ENCODE data around the gene RFT1.

RFT1 gene

DNA sequence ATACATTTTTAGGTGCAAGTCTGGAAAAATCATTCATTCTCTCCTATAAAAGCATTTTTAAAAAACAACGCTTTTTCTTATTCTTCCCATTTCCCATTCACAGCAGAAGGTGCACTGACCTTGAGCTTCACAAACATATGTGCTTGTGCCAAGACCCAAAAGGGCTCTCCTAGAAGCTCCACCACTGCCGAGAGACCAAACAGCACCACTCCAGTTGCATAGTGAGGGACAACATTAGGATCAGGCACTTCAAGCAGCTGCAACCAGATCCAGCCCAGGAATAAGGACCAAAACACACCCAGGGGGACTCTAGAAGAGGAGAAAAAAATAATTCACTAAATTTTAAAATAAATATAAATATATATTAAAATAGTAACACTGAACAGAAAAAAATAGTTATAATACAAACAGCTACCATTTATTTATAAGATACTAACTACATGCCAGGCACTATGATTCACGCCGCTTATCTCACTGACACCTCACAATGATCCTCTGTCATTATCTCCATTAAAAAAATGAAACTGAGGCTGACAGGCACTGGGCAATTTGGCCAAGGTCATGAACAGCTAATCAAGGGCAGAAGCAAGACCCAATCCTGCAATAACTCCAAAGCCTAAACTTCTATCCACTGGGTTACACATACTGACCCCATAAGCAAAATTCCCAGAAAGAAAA, 7.8 kb downstream of the RFT1 start:
- Histone ChIP-seq H3K4me3 (ENCODE audit: low read length) (no peak overlapping the region), H2AFZ (ENCODE audit: low read length) (no peak overlapping the region), H3K36me3 (replicated peaks; ENCODE audit: insufficient read depth, low read length) (peaks cover 4% of the 10 kb centered on the region; the same call in 1 of the 2 replicates), H3K27me3 (replicated peaks; ENCODE audit: insufficient read depth, low read length) (no peaks in the 10 kb centered on the region), H3F3A (ENCODE audit: insufficient read depth, low read length) (no peaks in the 10 kb centered on the region), H3K4me2 (ENCODE audit: low read depth, low read length) (no peak overlapping the region), H3K79me2 (ENCODE audit: low read length) (no peaks in the 10 kb centered on the region), H3K27ac (ENCODE audit: low read length) (no peak overlapping the region), H3K9ac (ENCODE audit: low read length) (no peak overlapping the region), H3K9me3 (replicated peaks; ENCODE audit: insufficient read depth, low read length) (no peaks in the 10 kb centered on the region), H3K4me1 (ENCODE audit: low read length) (no peaks in the 10 kb centered on the region), H4K20me1 (ENCODE audit: insufficient read depth, low read length) (no peaks in the 10 kb centered on the region), H3K9me2 (replicated peaks; ENCODE audit: insufficient read depth, low read length) (no peaks in the 10 kb centered on the region)
- TF ChIP-seq EZH2 (optimal IDR thresholded peaks at IDR 0.05; ENCODE audit: low read depth, low read length) (no peak), EZH2phosphoT487 (IDR thresholded peaks at IDR 0.05; ENCODE audit: low read length) (no peak)
- TF ChIP-seq, protein P1, sequence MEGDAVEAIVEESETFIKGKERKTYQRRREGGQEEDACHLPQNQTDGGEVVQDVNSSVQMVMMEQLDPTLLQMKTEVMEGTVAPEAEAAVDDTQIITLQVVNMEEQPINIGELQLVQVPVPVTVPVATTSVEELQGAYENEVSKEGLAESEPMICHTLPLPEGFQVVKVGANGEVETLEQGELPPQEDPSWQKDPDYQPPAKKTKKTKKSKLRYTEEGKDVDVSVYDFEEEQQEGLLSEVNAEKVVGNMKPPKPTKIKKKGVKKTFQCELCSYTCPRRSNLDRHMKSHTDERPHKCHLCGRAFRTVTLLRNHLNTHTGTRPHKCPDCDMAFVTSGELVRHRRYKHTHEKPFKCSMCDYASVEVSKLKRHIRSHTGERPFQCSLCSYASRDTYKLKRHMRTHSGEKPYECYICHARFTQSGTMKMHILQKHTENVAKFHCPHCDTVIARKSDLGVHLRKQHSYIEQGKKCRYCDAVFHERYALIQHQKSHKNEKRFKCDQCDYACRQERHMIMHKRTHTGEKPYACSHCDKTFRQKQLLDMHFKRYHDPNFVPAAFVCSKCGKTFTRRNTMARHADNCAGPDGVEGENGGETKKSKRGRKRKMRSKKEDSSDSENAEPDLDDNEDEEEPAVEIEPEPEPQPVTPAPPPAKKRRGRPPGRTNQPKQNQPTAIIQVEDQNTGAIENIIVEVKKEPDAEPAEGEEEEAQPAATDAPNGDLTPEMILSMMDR (IDR thresholded peaks at IDR 0.05; ENCODE audit: low read length), result no peak
- DNase-seq, result no peak

DNA sequence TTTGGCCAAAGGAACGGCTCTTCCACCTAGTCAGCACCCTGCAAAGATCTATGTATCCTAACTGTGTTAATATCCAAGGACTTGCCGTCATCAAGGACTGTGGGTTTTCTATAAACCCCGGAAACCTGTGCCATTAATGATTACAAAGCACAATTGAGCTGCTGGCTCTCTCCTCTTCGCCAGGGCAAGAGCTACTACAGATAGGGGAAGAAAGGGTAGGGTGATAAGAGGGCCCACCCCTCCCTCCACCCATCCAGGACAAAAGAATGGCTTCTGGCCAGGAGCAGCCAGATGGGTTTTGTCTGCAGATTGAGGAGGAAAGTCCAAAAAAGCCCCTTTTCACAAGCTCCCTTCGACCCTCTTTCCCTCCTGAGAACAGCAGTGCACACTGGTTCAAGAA, 9.9 kb downstream of the RFT1 start:
- Histone ChIP-seq H3K9ac (ENCODE audit: low read length) (no peak overlapping the region), H3K9me2 (replicated peaks; ENCODE audit: insufficient read depth, low read length) (no peaks in the 10 kb centered on the region), H3K4me1 (ENCODE audit: low read length) (no peaks in the 10 kb centered on the region), H3K27me3 (replicated peaks; ENCODE audit: insufficient read depth, low read length) (no peaks in the 10 kb centered on the region), H3K9me3 (replicated peaks; ENCODE audit: insufficient read depth, low read length) (no peaks in the 10 kb centered on the region), H3K4me3 (ENCODE audit: low read length) (no peak overlapping the region), H2AFZ (ENCODE audit: low read length) (no peak overlapping the region), H3K36me3 (replicated peaks; ENCODE audit: insufficient read depth, low read length) (peaks cover 8% of the 10 kb centered on the region; the same call in 1 of the 2 replicates), H4K20me1 (ENCODE audit: insufficient read depth, low read length) (no peaks in the 10 kb centered on the region), H3K79me2 (ENCODE audit: low read length) (no peaks in the 10 kb centered on the region), H3K4me2 (ENCODE audit: low read depth, low read length) (no peak overlapping the region), H3K27ac (ENCODE audit: low read length) (no peak overlapping the region), H3F3A (ENCODE audit: insufficient read depth, low read length) (no peaks in the 10 kb centered on the region)
- TF ChIP-seq, protein P1 (IDR thresholded peaks at IDR 0.05; ENCODE audit: low read length), result no peak
- TF ChIP-seq EZH2 (optimal IDR thresholded peaks at IDR 0.05; ENCODE audit: low read depth, low read length) (no peak), EZH2phosphoT487 (IDR thresholded peaks at IDR 0.05; ENCODE audit: low read length) (no peak)
- no peak for DNase-seq

DNA sequence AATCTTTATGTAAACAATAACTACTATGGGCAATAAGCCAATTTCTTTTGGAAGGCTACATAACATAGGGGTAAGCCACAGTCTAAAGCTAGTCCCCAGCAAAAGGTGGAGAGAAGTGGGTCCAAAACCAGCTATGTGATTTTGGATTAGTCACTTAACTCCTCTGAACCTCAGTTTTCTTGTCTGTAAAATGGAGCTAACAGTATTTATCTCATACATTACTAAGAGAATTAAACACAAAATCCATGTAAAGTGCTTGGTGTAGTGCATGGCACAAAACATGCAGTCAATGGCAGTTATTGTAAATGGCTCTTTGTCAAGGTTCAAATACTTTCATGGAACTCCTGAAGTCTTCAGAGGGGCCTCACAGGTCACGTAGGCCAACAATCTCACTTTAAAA, 13.3 kb downstream of the RFT1 start:
- H3K9me2 ChIP-seq (replicated peaks; ENCODE audit: insufficient read depth, low read length), result no peaks in the 10 kb centered on the region
- no peak overlapping the region for H3K9ac ChIP-seq (ENCODE audit: low read length)
- no peak for DNase-seq
- no peaks in the 10 kb centered on the region for H3K27me3 ChIP-seq (replicated peaks; ENCODE audit: insufficient read depth, low read length)
- no peak for TF ChIP-seq EZH2 (optimal IDR thresholded peaks at IDR 0.05; ENCODE audit: low read depth, low read length)
- TF ChIP-seq EZH2phosphoT487 (IDR thresholded peaks at IDR 0.05; ENCODE audit: low read length), result no peak
- TF ChIP-seq, protein P1 (IDR thresholded peaks at IDR 0.05; ENCODE audit: low read length), result no peak
- no peak overlapping the region for H3K4me2 ChIP-seq (ENCODE audit: low read depth, low read length)
- H3K9me3 ChIP-seq (replicated peaks; ENCODE audit: insufficient read depth, low read length), result no peaks in the 10 kb centered on the region
- H3K79me2 ChIP-seq (ENCODE audit: low read length), result no peaks in the 10 kb centered on the region
- no peak overlapping the region for H3K4me3 ChIP-seq (ENCODE audit: low read length)
- no peak overlapping the region for H2AFZ ChIP-seq (ENCODE audit: low read length)
- H4K20me1 ChIP-seq (ENCODE audit: insufficient read depth, low read length), result no peaks in the 10 kb centered on the region
- H3F3A ChIP-seq (ENCODE audit: insufficient read depth, low read length), result 0 out of 2 replicates have a peak, but pooled peaks cover 2% of the 10 kb centered on the region
- H3K27ac ChIP-seq (ENCODE audit: low read length), result no peak overlapping the region
- H3K4me1 ChIP-seq (ENCODE audit: low read length), result no peaks in the 10 kb centered on the region
- H3K36me3 ChIP-seq (replicated peaks; ENCODE audit: insufficient read depth, low read length), result peaks cover 4% of the 10 kb centered on the region; the same call in 1 of the 2 replicates
